ENCODE results near the gene IMP4. TPM values are rescaled to one million over a fixed set of nuclear protein-coding genes. Genes with fewer than 3 reads are reported as not detected.

Gene IMP4
- total and polyA plus RNA-seq, 2 experiments from 2014 or later: 87.8 to 147 TPM

DNA sequence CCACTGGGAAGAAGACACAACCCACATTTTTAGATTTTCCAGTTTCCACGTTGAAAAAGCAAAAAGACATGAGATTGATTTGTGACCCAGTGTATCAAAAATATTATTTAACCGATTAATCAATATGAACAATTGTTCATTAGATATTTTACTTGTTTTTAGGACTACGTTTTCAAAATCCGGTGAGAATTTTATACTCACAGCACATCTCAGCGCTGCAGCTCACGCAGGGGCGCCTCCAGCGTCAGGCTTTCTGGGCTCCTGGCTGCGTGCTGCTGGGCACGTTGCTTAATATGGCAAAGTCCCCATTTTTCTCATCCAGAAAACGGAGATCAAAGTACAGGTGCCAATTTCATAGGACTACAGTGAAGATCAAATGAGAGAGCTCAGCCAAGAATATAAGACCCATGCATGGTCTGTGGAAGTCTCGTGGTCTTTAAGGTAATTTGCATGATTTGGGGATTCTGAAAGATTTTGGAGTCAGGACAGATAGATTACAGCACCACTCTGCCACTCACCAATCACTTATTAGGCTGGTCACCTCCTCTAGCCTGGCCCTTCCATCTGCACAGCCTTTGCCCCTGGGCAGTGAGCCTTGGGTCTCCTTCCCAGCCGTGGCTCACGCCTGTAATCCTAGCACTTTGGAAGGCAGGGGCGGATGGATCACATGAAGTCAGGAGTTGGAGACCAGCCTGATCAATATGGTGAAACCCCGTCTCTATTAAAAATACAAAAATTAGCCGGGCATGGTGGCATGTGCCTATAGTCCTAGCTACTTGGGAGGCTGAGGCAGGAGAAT, 49.4 kb downstream of the IMP4 start (continued):
- TF ChIP-seq, protein P1, sequence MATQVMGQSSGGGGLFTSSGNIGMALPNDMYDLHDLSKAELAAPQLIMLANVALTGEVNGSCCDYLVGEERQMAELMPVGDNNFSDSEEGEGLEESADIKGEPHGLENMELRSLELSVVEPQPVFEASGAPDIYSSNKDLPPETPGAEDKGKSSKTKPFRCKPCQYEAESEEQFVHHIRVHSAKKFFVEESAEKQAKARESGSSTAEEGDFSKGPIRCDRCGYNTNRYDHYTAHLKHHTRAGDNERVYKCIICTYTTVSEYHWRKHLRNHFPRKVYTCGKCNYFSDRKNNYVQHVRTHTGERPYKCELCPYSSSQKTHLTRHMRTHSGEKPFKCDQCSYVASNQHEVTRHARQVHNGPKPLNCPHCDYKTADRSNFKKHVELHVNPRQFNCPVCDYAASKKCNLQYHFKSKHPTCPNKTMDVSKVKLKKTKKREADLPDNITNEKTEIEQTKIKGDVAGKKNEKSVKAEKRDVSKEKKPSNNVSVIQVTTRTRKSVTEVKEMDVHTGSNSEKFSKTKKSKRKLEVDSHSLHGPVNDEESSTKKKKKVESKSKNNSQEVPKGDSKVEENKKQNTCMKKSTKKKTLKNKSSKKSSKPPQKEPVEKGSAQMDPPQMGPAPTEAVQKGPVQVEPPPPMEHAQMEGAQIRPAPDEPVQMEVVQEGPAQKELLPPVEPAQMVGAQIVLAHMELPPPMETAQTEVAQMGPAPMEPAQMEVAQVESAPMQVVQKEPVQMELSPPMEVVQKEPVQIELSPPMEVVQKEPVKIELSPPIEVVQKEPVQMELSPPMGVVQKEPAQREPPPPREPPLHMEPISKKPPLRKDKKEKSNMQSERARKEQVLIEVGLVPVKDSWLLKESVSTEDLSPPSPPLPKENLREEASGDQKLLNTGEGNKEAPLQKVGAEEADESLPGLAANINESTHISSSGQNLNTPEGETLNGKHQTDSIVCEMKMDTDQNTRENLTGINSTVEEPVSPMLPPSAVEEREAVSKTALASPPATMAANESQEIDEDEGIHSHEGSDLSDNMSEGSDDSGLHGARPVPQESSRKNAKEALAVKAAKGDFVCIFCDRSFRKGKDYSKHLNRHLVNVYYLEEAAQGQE (IDR thresholded peaks at IDR 0.05; ENCODE audit: unreplicated experiment): no peak
- TF ChIP-seq, protein P2, sequence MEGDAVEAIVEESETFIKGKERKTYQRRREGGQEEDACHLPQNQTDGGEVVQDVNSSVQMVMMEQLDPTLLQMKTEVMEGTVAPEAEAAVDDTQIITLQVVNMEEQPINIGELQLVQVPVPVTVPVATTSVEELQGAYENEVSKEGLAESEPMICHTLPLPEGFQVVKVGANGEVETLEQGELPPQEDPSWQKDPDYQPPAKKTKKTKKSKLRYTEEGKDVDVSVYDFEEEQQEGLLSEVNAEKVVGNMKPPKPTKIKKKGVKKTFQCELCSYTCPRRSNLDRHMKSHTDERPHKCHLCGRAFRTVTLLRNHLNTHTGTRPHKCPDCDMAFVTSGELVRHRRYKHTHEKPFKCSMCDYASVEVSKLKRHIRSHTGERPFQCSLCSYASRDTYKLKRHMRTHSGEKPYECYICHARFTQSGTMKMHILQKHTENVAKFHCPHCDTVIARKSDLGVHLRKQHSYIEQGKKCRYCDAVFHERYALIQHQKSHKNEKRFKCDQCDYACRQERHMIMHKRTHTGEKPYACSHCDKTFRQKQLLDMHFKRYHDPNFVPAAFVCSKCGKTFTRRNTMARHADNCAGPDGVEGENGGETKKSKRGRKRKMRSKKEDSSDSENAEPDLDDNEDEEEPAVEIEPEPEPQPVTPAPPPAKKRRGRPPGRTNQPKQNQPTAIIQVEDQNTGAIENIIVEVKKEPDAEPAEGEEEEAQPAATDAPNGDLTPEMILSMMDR (conservative IDR thresholded peaks at IDR 0.05; ENCODE audit: low read depth in 2 of 2): no peak
- TF ChIP-seq JUNB (IDR thresholded peaks at IDR 0.05; ENCODE audit: unreplicated experiment): no peak
- no peak for TF ChIP-seq ZNF331 (CRISPR knock-in tag; IDR thresholded peaks at IDR 0.05; ENCODE audit: low read depth)
- TF ChIP-seq, protein P3, sequence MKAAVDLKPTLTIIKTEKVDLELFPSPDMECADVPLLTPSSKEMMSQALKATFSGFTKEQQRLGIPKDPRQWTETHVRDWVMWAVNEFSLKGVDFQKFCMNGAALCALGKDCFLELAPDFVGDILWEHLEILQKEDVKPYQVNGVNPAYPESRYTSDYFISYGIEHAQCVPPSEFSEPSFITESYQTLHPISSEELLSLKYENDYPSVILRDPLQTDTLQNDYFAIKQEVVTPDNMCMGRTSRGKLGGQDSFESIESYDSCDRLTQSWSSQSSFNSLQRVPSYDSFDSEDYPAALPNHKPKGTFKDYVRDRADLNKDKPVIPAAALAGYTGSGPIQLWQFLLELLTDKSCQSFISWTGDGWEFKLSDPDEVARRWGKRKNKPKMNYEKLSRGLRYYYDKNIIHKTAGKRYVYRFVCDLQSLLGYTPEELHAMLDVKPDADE (IDR thresholded peaks at IDR 0.05): no peak

- ATAC-seq (no peak), DNase-seq (ENCODE audit: low spot score) (no peak)
- Mint-ChIP-seq H3K27ac (no peak overlapping the region), H3K27me3 (ENCODE audit: insufficient read depth, low read depth, poor library complexity) (peaks cover 8% of the 10 kb centered on the region), H3K4me1 (peaks cover 12% of the 10 kb centered on the region), H3K9me3 (no peaks in the 10 kb centered on the region), H3K36me3 (ENCODE audit: low read depth) (no peaks in the 10 kb centered on the region), H3K4me3 (no peak overlapping the region)
- Histone ChIP-seq H3K27me3 (ENCODE audit: insufficient read depth) (peaks cover 17% of the 10 kb centered on the region), H3F3A (replicated peaks; ENCODE audit: low read depth) (no peaks in the 10 kb centered on the region), H3K9me2 (ENCODE audit: insufficient read depth) (no peaks in the 10 kb centered on the region), H3K79me2 (replicated peaks; ENCODE audit: insufficient read depth) (no peaks in the 10 kb centered on the region), H3K36me3 (ENCODE audit: insufficient read depth) (no peaks in the 10 kb centered on the region), H4K20me1 (replicated peaks; ENCODE audit: insufficient read depth) (no peaks in the 10 kb centered on the region), H3K4me3 (no peak overlapping the region), H3K27ac (ENCODE audit: low read depth) (no peak overlapping the region), H3K4me1 (ENCODE audit: insufficient read depth) (peaks cover 7% of the 10 kb centered on the region; the same call in 1 of the 2 replicates), H3K4me2 (no peak overlapping the region), H2AFZ (peak overlapping the region; percentile 32; the same call in 1 of the 2 replicates)
- no peak for TF ChIP-seq STAT1 (IDR thresholded peaks at IDR 0.05; ENCODE audit: unreplicated experiment)
- no peak for TF ChIP-seq POLR2AphosphoS5 (IDR thresholded peaks at IDR 0.05; ENCODE audit: low read depth)
- TF ChIP-seq ZNF331 (CRISPR knock-in tag; IDR thresholded peaks at IDR 0.05; ENCODE audit: low read depth): no peak
- TF ChIP-seq, protein P1 (IDR thresholded peaks at IDR 0.05; ENCODE audit: unreplicated experiment): no peak
- no peak for TF ChIP-seq CREB1 (CRISPR knock-in tag; IDR thresholded peaks at IDR 0.05; ENCODE audit: low read depth)
- TF ChIP-seq NANOG (IDR thresholded peaks at IDR 0.05; ENCODE audit: borderline replicate concordance): no peak
- no peak for TF ChIP-seq EZH2phosphoT487 (IDR thresholded peaks at IDR 0.05; ENCODE audit: unreplicated experiment)
These were observed 50.7 kb downstream of the IMP4 start for GRCh38 chr2:130393318-130393910.

Measured in GM23338 (cell line).